ENCODE results near the gene CSGALNACT2. TPM values are rescaled to one million over a fixed set of nuclear protein-coding genes. Genes with fewer than 3 reads are reported as not detected.

The CSGALNACT2 gene
- total and polyA plus RNA-seq, 9 of the 15 experiments (the other 6 are each of a cell fraction or from before 2014, with no cell fraction given) = 1.4 to 7.3 (median 3.5) TPM

DNA sequence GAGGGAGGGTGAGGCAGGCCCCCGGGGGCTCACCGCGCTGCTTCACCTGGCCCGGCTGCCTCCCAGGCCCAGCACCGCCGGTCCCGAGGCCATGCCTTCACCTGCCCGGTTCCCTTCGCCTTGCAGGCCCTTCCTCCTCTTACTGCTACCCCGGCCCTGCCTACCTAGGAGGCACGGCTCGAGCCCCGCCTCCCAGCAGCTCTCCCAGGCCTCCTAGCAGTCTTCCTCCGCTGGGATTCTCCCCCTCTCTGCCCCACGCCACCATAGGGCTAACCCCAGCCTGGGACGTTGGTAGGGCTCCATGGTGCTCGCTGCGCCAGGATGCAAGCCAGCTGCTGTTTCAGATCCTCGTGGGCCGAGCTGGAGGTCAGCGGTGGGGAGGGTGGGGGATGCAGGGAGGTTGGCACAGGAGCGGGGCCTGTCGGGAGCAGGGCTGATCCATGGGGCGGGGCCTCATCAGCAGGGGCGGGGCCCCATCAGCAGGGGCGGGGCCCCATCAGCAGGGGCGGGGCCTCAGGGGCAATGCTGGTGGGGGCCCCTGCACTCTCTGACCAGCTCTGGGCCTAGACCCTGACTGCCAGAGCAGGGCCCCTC, 65.3 kb downstream of the CSGALNACT2 start (continued):
- TF ChIP-seq ZNF584 (CRISPR knock-in tag; IDR thresholded peaks at IDR 0.05; ENCODE audit: low read depth) = no peak
- TF ChIP-seq SOX6 (IDR thresholded peaks at IDR 0.05) = 0 out of 2 replicates have a peak, but pooled peaks have one; percentile 8
- no peak for TF ChIP-seq ZNF408 (CRISPR knock-in tag; IDR thresholded peaks at IDR 0.05; ENCODE audit: low read depth)
- peak; percentile 48 for TF ChIP-seq MXI1 (IDR thresholded peaks at IDR 0.05; ENCODE audit: low read depth, low read length)
- TF ChIP-seq, protein P1, sequence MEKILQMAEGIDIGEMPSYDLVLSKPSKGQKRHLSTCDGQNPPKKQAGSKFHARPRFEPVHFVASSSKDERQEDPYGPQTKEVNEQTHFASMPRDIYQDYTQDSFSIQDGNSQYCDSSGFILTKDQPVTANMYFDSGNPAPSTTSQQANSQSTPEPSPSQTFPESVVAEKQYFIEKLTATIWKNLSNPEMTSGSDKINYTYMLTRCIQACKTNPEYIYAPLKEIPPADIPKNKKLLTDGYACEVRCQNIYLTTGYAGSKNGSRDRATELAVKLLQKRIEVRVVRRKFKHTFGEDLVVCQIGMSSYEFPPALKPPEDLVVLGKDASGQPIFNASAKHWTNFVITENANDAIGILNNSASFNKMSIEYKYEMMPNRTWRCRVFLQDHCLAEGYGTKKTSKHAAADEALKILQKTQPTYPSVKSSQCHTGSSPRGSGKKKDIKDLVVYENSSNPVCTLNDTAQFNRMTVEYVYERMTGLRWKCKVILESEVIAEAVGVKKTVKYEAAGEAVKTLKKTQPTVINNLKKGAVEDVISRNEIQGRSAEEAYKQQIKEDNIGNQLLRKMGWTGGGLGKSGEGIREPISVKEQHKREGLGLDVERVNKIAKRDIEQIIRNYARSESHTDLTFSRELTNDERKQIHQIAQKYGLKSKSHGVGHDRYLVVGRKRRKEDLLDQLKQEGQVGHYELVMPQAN (IDR thresholded peaks at IDR 0.05; ENCODE audit: borderline replicate concordance) = peak; percentile 76; the same call in 1 of the 2 replicates
- no peak for TF ChIP-seq PTRF (tag; IDR thresholded peaks at IDR 0.05)
- TF ChIP-seq, protein P2, sequence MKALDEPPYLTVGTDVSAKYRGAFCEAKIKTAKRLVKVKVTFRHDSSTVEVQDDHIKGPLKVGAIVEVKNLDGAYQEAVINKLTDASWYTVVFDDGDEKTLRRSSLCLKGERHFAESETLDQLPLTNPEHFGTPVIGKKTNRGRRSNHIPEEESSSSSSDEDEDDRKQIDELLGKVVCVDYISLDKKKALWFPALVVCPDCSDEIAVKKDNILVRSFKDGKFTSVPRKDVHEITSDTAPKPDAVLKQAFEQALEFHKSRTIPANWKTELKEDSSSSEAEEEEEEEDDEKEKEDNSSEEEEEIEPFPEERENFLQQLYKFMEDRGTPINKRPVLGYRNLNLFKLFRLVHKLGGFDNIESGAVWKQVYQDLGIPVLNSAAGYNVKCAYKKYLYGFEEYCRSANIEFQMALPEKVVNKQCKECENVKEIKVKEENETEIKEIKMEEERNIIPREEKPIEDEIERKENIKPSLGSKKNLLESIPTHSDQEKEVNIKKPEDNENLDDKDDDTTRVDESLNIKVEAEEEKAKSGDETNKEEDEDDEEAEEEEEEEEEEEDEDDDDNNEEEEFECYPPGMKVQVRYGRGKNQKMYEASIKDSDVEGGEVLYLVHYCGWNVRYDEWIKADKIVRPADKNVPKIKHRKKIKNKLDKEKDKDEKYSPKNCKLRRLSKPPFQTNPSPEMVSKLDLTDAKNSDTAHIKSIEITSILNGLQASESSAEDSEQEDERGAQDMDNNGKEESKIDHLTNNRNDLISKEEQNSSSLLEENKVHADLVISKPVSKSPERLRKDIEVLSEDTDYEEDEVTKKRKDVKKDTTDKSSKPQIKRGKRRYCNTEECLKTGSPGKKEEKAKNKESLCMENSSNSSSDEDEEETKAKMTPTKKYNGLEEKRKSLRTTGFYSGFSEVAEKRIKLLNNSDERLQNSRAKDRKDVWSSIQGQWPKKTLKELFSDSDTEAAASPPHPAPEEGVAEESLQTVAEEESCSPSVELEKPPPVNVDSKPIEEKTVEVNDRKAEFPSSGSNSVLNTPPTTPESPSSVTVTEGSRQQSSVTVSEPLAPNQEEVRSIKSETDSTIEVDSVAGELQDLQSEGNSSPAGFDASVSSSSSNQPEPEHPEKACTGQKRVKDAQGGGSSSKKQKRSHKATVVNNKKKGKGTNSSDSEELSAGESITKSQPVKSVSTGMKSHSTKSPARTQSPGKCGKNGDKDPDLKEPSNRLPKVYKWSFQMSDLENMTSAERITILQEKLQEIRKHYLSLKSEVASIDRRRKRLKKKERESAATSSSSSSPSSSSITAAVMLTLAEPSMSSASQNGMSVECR (CRISPR knock-in tag; IDR thresholded peaks at IDR 0.05) = peak; percentile 61; the same call in 1 of the 2 replicates
- peak; percentile 64 for TF ChIP-seq KDM5B (IDR thresholded peaks at IDR 0.05; ENCODE audit: insufficient replicate concordance, low read depth, low read length)
- TF ChIP-seq ATF7 (IDR thresholded peaks at IDR 0.05) = 0 out of 2 replicates have a peak, but pooled peaks have one; percentile 29
- no peak for TF ChIP-seq U2AF1 (optimal IDR thresholded peaks at IDR 0.05; ENCODE audit: low read depth, low read length)
- TF ChIP-seq FIP1L1 (IDR thresholded peaks at IDR 0.05; ENCODE audit: low read depth, low read length, poor library complexity, severe bottlenecking) = peak; percentile 11
- TF ChIP-seq, protein P3, sequence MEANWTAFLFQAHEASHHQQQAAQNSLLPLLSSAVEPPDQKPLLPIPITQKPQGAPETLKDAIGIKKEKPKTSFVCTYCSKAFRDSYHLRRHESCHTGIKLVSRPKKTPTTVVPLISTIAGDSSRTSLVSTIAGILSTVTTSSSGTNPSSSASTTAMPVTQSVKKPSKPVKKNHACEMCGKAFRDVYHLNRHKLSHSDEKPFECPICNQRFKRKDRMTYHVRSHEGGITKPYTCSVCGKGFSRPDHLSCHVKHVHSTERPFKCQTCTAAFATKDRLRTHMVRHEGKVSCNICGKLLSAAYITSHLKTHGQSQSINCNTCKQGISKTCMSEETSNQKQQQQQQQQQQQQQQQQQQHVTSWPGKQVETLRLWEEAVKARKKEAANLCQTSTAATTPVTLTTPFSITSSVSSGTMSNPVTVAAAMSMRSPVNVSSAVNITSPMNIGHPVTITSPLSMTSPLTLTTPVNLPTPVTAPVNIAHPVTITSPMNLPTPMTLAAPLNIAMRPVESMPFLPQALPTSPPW (CRISPR knock-in tag; IDR thresholded peaks at IDR 0.05) = peak; percentile 75
- TF ChIP-seq CHD1 (IDR thresholded peaks at IDR 0.05; ENCODE audit: low read length) = no peak
- TF ChIP-seq POLR2B (IDR thresholded peaks at IDR 0.05; ENCODE audit: low read depth, partially characterized antibody) = peak; percentile 36
- peak in 1 of 2 experiments; percentile 19; a peak in 1 of 4 replicates for TF ChIP-seq NRF1 (conservative IDR thresholded peaks at IDR 0.05 in 1 of 2, IDR thresholded peaks at IDR 0.05 in 1 of 2)
- TF ChIP-seq NFIC (IDR thresholded peaks at IDR 0.05) = peak; percentile 31
- TF ChIP-seq MIER1 (IDR thresholded peaks at IDR 0.05; ENCODE audit: low read depth) = no peak
- peak; percentile 68 for TF ChIP-seq SUPT5H (IDR thresholded peaks at IDR 0.05)
- TF ChIP-seq RFX5 (IDR thresholded peaks at IDR 0.05; ENCODE audit: low read depth, low read length) = no peak
- no peak for TF ChIP-seq ARID1B (IDR thresholded peaks at IDR 0.05)
